Endometrium (tissue), 2 donors: ENCODE data around the gene PRPF31.
A peak's percentile ranks its signal among the peaks of the same experiment; 100 is the strongest.

Experiments
- FAIRE-seq: peaks from 2 replicates; lab custom pipeline; 2012; peaks lifted over from hg19 to GRCh38; lab: Jason Lieb, UNC
- donor health status: control.
- donor health status: control.

PRPF31 gene

DNA sequence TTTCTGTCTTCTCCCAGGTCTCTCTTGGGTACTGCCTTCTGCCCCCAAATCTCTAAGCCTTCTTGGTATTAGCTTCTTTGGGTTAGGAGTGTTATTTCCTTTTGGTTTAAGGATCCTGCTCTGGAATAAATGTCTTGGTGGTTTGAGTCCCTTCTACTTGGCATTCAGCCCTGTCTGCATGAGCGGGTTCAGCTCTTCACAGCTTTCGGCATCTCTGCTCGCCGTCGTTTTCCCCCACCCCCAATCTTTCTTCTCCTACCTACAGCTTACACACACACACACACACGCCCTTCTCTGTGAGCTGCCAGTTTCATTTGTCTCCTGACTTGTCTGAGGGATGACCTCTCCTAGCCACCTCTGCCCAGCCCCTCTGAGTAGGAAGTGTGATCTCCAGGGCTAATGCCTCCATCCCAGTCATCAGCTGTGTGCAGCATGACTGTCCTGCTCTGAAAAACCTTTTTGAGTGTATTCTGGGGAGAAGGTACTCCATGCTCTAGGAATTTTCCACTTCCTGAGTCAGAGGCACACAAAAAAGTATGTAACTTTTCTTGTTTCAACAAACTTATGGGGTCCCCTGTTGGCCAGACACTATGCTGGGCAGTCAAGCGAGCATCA, 26.7 kb downstream of the PRPF31 start:
- no peak for FAIRE-seq

DNA sequence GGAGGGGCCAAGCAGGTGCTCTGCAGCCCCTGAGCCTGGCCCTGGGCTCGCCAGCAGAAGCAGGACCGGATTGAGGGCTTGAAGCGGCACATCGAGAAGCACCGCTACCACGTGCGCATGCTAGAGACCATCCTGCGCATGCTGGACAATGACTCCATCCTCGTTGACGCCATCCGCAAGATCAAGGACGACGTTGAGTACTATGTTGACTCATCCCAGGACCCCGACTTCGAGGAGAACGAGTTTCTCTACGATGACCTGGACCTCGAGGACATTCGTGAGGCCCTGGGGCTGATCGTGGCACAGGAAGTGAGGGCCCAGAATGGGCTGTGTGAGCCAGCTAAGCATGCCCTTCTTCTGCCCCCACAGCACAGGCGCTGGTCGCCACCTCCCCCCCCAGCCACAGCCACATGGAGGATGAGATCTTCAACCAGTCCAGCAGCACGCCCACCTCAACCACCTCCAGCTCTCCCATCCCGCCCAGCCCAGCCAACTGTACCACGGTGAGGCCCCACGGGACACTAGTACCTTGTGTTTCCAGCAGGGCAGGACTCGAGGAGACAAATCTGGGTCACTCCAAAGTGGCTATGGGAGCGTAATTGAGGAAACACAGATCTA, 30.1 kb downstream of the PRPF31 start:
- FAIRE-seq = no peak

DNA sequence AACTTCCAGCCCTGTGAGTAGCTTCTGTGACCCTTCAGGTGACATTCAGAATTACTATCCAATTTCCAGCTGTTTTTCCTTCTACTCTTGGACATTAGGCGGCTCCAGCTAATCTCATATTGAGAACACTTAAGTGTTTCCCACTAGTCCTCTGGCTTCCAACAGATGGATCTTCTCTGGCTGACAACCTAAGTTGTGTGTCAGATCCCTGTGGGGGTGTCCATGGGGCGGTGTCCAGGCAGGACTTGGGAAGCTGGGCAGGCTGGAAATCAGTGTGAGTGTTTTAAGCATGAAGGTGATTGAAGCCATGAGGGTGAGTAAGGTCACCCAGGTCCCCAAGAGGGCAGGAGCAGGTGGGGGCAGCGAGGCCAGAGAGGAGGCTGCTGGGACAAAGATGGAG, 32.1 kb downstream of the PRPF31 start:
- no peak for FAIRE-seq

DNA sequence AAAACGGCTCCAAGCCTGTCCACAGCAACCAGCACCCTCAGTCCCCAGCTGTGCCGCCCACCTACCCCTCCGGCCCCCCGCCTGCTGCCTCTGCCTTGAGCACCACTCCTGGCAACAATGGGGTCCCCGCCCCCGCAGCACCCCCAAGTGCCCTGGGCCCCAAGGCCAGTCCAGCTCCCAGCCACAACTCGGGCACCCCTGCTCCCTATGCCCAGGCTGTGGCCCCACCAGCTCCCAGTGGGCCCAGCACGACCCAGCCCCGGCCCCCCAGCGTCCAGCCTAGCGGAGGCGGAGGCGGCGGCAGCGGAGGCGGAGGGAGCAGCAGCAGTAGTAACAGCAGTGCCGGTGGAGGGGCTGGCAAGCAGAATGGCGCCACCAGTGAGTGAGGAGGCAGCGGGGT, 32.6 kb downstream of the PRPF31 start:
- no peak for FAIRE-seq

DNA sequence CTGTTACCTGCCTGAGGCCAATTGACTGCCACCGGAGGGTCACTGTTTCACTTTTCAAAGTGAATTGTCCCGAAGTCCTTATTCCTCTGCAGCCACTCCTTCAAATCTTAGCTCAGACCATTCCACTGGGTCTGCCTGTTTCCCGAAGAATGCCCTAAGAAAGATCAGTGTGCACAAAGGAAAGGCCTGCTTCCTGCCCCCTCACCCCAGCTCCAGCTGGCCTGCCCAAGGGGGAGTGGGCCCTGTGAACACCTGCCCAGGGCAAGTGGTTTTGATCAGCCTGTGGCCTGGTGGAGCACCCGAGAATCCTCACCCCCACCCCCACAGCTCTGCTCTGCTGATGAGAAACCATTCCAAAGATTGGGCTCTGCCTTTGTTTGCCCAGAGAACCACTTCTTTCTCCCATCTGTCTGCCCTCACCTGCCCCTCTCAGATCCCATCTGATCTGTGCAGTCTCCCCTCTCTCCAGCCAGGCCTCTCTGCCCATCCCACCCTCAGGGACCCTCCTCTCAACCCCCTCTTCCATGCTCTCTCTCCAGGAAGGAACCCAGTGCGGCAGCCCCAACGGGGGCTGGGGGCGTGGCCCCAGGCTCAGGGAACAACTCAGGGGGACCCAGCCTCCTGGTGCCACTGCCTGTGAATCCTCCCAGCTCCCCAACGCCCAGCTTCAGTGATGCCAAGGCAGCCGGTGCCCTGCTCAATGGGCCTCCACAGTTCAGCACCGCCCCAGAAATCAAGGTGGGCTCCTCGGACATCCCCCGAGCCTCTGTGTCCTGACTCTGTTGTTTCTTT, 33.7 kb downstream of the PRPF31 start:
- FAIRE-seq = no peak

DNA sequence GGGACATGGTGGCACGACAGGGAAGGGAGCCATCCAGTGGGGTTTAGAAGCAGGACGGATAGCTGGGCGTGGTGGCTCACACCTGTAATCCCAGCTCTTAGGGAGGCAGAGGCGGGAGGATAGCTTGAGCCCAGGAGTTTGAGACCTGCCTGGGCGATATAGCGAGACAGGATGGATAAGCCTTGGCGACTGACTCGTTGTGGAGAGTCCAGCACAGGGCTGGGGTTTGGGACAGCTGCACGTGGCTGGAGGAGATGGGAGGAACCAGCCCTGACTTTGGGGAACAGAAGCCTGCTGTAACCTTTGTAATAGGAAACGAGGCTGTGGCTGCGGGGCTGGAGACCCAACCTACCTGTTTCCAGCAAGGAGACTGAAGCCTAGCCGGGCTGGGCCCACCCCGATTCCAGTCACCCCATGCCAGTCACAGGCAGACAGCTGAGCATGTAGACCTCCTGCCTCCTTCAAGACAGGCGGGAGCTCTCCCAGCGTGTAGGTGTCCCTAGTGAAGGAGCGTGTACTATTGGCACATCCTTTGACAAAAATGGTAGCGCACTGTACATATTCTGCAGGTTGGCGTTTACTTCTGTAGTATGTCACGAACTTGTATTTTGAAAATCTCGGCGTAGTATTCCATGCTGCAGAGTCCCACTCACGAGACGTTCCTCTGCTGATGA, 35.9 kb downstream of the PRPF31 start:
- no peak for FAIRE-seq

DNA sequence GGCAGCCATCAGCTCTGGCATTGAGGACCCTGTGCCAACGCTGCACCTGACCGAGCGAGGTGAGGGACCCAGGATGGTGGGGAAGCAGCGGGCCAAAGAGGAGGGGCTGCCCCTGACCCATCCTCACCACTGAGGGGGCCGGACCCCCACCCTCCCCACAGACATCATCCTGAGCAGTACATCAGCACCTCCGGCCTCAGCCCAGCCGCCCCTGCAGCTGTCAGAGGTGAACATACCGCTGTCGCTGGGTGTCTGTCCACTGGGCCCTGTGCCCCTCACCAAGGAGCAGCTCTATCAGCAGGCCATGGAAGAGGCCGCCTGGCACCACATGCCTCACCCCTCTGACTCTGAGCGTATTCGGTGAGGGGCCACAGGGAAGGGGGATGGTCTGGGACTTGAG, 36.7 kb downstream of the PRPF31 start:
- FAIRE-seq = no peak

DNA sequence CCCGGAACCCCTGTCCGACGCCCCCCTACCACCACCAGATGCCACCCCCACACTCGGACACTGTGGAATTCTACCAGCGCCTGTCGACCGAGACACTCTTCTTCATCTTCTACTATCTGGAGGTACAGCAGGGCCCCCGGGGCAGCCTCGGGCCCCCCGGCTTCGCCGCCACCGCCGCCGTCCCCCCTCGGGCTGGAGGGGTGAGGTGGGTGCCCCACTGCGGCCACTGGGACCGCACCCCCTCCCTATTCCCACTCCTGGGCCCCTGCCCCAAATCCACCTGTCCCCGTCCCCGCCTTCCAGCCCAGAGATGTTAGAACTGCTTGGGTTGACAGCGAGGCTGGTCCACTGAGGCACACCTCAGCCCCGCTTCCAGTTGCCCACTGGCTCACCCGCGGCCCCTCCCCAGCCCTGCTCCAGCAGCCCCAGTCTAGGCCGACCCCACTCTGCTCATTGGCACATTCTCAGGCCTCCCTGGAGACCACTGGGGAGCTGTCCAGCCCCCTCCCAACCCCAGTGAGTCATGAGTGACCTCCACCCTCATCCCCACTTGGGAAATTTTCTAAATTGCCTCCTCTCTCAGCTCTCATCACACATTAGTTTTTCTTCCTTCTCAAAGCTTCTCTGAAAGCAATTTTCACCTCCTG, 37.4 kb downstream of the PRPF31 start:
- no peak for FAIRE-seq

DNA sequence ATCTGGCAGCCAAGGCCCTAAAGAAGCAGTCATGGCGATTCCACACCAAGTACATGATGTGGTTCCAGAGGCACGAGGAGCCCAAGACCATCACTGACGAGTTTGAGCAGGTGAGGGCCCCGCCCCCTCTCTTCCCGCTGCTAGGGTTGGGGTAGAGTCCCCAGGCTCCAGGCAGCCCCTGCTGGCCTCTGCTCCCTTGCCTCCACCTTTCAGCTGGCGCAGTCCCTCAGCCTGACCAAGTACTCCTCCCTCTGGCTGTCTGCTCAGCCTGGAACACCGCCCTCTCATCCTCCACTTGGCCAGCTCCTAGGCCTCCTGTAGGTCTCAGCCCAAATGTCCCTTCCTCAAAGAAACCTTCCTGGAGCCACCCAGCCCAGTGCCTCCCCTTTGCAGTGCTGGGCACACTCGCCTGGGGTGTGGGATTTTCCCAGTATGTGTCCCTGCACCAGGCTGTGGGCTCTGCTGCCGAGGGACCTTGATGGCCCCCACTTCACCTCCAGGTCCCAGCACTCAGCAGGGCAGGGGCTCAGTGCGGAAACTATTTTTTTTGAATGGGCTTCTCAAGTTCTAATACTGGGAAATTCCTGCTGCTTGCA, 38.3 kb downstream of the PRPF31 start:
- FAIRE-seq = no peak

DNA sequence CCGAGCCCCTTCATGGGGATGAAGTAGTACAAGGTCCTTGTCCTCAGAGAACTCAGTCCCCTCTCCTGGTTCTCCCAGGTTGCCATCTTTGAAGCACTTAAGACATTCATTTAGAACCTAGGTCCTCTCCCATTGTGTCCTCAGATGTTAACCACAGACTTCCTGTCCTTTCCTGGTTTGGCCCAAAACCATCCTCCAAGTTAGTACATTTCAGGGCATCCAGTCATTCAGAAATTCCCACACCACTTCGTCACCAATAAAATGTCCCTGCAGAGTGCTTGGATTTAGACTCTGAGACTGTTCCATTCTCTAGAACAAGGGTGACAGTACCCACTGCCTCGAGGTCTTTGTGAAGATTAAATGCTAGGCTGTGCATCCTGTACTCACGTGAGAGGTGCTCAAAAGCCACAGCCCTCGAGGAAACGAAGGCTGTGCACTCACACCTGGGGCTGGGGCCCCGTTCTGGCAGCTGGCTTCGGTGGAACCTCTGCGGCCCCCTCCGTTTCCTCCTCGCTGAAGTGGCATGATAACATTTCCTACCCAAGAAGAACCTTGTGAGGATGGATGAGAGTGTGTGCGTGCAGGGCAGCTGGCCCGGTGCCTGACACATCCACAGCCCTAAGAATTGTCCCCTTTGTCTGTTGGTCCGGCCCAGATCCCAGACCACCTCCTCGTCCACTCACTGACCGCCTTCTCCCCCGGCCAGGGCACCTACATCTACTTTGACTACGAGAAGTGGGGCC, 39.2 kb downstream of the PRPF31 start:
- no peak for FAIRE-seq

DNA sequence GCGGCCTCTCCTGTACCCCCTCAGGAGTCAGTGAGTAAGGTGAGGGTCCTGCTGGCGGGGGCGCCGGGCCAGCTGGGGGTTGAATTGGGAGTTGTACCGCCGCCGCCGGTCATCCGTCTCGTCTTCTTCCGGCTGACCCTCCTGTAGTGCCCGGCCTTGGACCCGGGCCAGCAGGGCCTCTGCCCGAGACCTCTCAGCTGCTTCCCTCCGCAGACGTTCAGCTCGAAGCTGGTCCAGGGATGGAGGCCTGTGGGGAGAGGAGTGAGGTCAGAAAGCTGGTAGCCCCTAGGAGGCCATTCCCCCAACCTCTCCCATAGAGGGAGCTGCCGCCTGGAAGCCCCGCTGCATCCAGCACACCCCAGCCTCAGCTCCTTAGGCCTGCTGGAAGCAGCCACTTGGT, 40.1 kb downstream of the PRPF31 start:
- no peak for FAIRE-seq

DNA sequence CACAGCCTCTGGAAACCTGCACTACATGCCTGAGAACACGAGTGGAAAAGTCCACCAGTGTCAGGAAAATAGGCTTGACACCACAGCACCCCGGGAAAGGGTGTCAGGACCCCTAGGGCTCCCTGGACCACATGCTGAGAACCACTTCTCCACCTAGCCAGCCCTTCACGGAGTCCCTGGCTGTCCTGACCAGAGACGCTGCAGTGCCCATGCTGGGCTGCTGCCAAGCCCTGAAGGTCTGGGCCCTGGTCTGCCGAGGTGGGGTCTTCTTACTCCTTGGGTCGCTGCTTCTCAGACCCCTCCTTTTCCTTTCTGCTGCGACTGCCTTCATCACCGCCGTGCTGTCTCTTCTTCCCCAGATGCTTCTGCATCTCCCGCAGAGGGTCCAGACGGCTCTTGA, 40.9 kb downstream of the PRPF31 start:
- no peak for FAIRE-seq

DNA sequence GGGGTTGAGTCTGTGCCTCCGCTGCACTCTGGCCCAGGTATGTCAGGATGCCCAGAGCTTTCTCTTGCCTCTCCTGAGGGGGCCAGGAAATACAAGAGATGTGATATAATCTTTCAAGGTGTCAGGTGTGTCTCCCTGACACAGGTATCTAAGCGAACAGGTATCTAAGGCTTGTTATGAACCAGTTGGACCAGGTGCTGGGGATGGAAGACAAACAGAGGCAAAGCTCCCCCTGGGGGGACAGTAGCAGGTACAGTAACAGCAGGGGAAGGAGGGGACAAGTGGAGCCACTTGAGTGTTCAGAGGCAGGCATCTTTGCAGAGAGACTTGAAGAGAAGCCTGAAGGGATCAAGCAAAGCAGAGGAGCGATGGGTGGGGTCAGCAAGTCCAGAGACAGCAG, 41.4 kb downstream of the PRPF31 start:
- FAIRE-seq = no peak

DNA sequence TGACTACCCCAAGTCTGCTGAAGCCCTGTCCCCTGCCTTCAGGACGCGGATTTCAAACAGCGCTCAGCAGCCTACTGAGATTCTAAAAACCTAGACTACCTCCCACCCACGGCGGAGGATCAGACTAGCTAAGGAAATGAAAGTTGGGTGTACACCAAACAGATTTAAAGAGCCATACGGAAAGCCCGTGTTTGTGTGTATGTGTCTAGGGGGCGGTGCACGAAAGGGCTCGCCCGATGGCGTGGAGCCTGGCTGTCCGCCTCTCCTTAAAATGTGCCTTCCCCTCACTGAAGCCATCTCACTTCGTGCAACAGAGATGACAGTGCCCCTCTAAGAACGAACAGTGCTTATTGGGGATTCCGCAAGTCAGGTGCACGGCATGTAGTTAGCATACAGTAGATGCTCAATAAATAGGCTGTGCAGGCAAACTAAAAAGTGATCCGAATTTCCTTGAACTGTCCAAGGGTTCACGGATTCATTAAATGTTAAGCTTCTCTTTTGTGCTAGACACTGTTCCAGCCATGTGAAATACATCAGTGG, 43.3 kb downstream of the PRPF31 start:
- FAIRE-seq = no peak

DNA sequence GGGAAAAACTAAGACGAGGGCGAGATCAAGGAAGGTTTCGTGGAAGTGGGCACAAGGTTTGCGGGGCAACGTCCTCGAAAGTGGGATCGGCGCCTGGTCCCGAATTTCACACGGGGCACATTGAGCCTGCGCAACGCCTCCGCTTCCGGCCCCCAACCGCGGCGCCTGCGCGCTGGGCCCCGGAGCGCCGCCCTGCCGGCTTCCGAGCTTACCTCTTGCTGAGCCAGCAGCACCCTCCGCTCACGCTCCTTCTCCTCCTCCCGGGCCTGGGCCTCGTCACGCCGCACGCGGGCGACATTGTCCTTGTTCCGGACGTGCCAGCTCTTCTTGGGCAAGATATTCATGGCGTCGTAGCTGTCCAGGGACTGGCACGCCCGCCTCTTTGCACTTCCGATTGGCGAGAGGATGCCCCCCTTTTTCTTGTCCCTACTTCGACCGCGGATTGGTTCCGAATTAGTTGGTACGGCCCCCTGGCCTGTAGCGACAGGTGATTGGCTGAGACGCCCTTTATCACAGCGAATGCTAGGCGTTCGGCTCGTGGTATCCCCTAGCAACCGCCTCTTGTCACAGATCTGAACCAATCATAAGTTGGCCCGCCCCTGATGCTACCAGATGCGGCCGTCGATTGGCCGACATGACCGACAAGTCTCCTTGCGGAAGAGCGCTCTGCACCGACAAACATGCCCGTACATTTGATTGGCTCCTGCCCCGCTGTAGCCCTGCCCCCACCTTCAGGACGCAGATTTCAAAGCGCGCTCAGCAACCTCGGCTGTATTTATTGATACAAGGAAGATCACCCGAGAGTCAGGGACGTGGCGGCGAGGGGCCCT, 44.0 kb downstream of the PRPF31 start, which contains the start of gene LENG1:
TSS of gene LENG1 (minus strand) at position 370 of the 830 bp plus-strand sequence. CDS start at position 344, 26 bp downstream.
- peak; percentile 100 for FAIRE-seq

DNA sequence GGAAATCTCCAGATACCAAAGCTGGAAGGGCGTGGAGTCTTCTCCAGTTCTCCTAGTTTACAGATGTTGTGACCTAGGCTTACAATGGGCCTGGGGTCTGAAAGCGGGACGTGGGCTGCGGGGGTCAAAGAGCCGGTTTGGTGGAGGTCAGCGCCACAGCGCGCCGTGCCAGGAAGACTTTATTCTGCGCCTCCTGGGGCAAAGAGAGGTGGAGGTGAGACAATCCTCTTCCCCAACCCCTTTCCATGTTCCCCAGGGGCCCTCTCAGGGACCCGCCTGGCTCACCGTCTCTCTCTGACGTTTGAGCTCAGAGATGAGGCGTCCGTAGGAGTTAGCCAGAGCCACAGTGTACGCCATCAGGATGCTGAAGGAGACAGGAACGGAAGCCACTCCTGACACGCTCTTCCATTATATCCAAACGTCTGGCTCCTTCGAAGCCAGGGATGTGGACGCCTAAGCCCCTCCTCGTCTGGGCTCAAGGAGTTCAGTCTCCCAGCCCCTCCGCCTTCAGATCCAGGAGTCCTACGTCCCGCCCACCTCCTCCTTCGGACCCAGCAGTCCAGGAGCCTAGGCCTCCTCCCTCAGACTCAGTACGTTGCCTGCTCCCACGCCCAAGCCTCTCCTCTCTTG, 44.7 kb downstream of the PRPF31 start:
- no peak for FAIRE-seq

DNA sequence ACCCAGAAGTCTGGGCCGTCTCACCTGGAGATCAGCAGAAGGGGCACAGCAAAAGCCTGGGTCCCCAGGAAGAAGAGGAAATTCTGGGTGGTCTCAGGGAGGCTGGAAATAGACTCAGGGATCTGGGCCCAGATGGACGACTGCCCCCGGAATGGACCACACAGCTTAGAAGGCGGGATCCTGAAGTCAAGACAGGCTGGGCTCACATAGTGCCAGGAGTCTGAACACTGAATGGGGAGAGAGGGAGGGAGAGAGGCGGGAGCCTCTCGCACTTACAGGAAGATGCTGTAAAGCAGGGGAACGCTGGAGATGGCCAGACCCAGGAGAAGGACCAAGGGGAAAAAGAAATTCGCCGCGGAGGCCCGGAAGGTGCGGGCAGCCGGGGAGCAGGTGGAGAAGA, 45.3 kb downstream of the PRPF31 start:
- FAIRE-seq = no peak

DNA sequence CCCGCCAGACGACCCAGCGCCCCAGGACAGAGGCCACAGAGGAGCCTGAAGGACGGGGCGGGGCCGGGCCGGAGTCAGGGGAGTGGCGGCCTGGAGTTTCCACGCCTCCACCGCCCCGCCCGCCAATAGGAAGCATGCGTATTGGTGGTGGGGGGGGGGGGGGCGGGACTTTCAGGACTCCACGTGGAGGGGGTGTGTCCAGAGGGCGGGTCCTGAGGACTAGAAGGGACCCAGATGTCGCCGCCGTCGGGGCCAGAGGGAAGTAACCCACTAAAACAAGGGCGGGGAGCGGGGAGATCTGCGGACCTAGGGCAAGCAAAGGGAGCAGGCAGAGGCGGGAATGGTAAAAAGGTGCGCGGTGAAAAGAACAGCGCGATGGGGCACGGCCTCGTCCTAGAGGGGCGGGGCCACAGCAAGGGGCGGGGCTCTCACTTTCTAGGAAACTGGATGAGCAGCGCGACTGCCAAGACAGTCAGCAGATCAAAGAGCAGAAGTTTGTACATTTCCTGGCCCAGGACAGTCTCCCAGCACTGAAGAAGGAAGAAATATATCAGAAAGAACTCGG, 46.8 kb downstream of the PRPF31 start:
- no peak for FAIRE-seq

DNA sequence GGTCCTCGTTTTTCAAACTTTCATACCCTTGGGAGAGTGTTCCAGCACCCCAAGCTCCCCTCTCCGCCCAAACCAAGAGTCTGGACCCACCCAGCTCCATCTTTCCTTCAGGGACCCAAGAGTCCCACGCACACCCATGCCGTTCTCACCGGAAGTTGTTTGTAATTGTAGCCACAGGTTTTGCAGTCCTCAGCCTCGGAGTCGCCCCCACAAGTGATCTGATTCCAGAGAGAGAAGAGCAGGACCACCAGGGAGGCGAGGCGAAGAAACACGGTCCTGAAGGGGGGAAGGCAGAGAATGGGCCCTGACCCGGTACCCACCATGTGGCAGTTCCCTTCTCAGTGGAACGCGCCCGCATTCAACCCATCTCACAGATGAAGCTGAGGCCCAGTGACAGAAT, 47.3 kb downstream of the PRPF31 start:
- FAIRE-seq = no peak
